GM19328 (cell line): Measurements from ENCODE around the gene FCER1G.

Experiments used
- ATAC-seq: cut with Tn5 transposase; IDR thresholded peaks from one replicate; pipeline ENCODE4 v1.9.1; 2021; ENCODE audit warnings: mild to moderate bottlenecking, moderate library complexity; ENCODE audit not compliant: unreplicated experiment

The FCER1G gene

DNA sequence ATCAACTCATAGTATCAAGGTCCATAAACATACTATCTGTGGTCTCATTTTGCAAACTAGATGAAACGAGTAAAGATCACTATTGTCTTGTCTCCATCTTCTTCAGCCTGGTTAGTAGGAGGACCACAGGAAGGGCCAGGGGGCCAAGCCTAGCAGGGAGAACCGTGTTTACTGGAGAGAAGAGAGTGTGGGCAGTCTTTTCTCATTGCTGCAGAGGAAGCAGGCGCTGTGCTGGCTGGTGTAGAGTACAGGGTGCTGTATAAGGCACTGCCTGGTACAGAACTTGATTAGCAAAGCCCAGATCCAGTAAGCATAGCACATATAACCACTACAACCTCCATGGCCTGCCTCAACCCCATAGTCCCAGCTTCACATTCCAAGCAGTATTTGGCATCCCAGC lies 27.8 kb upstream of the FCER1G start:
- no peak for ATAC-seq

DNA sequence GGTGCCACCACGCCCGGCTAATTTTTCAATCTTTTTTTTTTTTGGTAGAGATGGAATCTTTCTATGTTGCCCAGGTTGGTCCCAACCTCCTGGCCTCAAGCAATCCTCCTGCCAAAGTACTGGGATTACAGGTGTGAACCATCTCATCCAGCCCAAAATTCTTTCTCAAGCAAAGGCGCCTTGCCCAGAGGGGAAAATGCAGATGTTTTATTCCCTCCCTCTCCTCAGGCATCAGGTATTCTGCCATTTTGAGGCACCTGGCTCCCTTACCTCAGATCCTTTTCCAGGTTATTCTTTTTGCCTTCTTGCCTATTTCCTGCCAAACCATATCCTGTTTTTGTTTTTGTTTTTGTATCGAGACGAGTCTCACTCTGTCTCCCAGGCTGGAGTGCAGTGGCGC lies 26.7 kb upstream of the FCER1G start:
- ATAC-seq: no peak

DNA sequence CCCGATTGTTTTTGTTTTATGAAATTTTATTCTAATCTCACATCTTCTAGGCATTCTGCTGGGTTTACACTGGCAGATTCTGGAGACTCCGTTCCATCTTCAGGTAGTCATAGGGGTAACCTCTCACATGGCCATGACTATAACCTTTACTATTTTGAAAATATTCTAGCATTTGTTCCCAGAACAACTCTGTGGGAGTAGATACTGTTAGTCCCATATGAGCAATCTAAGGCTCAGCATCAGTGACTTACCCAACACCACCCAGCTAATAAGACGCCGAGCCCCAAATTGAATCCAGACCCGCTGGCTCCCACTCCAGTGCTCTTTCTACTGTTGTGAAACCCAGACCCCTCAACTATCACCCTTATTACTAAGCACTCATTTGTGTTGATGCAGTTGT lies 26.1 kb upstream of the FCER1G start:
- ATAC-seq: no peak

DNA sequence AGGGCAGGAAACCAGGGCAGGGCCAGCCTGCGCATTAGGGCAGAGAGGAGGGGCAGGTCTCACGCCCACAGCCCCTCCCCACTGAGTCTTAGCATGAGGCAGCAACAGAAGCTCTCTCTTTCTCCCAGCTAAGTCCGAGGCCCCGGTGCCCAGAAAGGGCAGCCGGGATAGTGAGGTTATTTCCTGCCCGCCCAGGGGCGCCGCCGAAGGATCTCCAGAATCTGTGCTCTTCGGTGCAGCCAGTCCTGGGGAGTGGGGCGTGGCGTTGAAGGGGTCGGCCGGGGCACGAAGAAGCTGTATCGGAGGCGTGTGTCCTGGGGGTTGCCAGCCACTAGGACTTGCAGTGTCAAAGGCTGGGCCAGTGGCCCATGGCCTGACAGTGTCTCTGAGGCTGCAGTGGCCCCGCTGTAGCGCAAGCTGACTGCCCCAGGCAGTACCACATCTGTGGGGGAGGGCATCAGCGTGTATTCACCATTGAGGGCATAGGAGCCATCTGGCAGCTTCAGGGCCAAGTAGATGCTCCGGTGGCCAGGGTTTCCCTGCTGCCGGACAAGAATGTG lies 24.1 kb upstream of the FCER1G start:
- ATAC-seq: no peak

DNA sequence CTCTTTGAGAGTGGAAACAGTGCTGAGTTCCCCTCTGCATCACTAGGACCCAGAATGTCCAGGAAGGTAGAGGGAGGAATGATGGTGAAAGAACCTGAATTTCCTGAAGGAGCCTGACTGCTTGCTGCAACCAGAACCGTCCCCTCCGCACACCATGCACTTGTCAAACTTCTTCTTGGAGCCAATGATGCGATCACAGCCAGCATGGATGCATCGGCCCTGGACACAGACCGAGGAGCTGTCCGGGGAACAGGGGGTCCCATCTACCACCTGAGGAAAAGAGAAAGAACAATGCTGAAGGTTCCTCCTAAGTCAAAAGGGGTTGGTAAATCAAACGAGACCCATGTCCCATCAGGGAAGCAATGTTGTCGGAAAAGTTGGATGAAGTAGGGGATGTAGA lies 23.1 kb upstream of the FCER1G start:
- ATAC-seq: no peak

DNA sequence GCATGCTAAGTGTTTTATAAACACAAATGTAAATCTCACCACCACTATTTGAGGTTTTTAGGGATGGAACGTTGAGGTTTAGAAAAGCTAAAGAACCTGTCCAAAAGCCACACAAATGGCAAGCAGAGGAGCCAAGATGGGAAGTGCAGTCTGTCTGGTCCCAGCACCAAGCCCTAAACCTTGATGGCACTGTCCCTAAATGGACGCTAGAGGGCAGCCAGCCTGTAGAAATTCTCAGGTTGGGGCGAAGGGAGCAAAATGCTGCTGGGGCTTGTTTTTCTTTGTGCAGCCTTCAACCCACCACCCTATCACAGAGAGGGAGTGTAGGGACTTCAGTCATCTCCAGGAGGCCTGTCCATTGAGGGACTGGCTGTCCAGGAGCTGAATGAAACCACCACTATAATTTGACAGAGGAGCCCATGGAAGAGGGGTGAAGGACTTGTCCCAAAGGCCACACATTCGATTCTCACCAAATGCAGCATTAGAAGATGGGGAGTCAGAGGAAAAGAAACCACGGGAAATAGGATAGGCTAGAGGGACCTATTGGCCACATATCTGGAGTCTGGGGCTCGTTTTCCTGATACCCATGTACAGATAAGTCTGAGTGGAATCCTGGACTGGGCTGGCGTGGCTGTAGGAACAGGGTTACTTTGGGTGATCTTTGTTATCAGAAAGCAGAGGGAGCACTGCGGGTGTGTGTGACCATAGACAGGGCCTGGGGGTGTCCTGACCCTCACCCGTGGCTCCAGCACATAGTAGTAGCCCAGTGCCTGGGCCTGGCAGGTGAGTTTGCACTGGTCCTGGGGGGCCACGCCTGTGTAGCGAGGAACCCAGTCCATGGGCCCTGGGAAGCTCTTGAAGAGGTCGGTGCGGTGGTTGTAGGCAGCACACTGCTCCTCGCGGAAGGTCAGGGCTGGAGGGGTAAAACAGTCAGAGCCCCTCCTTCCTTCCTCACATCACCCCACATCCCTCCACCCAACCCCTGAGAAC lies 22.3 kb upstream of the FCER1G start:
- ATAC-seq: no peak

DNA sequence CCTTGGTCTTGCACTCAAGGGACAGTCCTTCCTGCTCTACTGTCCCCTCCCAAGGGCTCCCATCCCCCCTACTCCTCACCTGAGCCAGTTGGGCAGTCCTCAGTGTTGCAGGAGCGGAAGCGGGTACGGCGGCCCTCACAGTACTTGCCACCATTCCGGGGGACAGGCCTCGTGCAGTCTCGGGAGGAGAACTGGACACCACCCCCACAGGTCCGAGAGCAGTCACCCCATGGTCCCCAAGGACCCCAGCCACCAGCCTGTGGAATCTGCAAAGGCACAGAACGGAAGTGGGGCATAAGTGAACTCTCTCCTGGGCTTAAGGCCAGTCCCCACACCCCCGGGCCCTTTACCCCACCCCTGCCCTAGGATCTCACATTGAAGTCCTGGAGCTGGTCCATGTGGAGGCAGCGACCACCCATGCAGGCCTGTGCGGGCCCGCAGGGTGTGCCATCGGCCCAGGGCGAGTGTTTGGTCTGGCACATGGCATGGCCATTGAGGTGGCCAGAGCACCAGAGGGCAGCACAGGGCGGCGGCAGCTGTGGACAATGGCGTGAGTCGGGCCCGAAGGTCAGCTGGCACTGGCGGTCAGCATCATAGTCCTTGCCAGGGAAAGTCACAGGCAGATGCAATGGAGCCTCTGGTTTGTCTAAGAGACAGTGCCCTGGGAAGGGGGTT lies 21.4 kb upstream of the FCER1G start:
- ATAC-seq: no peak

DNA sequence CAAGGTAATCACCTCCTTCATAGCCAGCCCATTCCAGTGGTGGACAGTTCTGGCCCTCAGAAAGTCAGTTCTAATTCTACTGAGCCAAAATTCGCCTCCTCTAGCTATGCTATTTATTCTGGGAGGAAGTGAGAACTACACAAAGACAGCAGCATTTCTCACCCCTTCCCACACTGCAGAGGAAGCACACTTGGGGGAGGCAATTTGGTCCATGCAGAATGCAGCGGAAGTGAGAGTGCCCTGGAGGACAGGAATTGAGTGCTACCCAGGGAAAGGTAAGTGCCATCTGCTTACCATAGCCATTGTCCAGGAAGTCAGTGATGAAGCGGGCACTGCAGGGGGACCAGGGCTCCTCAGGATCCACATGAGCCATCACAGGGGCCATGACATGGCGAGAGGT lies 19.9 kb upstream of the FCER1G start:
- ATAC-seq: peak; percentile 54

DNA sequence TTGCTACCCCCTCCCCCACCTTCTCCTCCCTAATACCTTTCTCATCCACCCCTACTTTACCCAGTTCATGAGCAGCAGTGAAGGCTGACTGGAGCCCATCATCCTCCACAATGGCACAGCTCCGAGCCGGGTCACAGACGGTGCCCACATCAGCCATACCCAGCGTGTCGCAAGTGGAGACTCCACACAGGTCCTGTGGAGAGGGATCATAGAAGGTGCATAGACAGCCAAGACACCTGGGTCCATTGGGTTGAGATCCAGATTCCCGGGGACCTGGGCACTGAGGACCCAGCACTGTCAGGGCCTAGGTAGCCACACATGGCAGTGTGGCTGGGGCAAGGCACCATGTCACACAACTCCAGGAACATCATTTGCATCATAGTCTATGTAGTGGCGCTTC lies 19.0 kb upstream of the FCER1G start:
- no peak for ATAC-seq

DNA sequence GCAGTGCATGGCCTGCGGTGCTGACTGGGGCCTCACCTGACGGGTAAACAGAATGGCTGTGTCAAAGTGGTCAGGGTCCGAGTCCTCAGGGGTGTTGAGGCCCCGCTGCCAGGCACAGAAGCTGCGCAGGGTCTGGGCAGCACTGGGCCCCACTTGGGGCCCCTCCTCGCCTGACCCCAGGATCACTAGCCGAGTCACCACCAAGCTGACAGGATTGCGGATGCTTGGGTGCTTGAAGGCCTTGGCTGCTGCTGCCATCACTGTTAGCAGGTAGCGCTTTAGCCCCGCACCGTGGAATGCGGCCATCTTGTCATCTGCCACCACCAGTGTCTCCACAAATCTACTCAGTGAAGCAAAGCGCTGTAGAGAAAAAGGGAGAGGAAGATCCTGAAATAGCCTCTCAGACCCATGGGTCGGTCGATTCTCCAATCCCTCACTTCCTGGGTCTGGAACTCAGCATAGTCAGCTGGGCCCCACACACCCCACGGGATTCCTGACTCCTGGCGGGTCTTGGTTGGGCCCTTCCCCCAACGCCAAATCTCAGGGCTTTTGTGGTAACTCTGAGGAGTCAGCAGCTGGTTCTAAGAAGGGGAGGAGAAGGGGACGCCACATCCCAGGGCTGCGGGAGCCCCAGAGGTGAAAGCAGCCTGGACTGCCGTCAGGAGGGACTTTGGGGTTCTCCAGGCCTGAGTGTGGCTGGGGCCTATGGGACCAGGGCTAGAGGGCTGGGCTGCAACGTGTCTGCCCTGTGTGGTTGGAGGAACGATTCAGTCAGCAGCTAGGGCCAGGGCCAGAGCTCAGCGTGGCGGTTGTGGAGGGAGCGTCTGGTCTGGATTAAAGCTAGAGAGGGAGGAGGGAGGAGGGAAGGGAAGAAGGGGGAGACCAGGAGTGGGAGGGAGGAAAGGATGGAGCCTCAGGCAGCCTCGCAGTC lies 18.3 kb upstream of the FCER1G start:
- no peak for ATAC-seq

DNA sequence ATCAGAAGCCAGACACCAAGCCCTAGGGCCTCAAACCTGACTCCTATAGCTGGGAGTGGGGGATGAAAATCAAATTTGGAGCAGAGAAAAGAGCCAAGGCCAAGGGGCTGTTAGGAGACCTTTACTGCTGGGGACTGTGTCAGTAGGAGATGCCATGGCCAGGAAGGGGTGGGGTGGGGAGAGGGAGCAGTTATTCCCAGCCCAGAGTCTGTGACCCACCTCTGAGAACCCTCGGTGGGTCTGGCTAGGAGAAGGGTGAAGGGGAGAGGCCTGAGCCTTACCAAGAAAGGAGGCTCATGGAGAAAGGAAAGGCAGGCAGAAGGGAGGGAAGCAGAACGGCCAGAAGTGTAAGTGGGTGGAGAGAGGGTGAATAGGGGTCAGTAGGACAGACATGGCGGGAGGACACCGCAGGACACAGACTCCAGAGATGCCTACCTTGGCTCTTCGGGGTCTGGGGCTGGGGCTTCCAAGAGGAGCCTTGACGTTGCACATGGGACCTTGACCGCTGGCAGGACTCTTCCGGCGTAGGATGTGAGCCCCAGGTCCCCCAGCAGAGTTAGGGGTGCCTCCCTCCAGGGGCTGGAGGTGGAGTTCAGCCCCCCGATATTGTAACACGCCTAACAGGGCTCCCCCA lies 17.4 kb upstream of the FCER1G start:
- no peak for ATAC-seq

DNA sequence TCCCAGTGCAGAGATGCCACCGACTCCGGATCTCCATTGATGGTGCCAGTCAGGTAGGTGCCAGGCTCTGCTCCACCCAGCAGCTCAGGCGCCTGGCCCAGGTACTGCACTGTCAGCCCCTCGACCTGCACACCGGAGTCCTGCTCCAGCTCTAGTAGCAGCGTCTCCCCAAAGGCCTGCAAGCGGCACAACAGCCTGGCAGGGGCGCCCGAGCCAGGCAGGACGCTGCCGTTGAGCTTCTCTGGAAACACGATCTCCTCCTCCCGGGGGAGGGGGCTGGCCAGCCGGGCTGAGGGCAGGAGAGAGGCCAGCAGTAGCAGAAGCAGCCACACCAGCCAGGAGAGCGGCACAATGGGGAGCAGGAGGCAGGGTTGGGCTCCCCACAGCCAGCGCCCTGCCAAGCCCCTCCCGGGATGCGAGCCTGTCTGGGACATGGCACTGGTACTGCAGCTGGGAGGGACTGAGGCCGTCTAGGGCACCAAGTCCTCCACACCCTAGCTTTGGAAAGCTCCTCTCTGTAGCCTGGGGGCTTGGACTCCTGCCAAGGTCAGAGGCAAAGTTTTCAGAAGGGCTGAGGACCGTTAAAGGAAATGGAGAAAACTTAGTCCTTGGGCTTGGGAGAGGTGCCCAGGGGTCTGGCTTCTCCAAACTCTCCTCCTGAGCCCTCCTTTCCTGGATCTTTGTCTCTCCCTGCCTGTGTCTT lies 16.8 kb upstream of the FCER1G start:
- no peak for ATAC-seq

DNA sequence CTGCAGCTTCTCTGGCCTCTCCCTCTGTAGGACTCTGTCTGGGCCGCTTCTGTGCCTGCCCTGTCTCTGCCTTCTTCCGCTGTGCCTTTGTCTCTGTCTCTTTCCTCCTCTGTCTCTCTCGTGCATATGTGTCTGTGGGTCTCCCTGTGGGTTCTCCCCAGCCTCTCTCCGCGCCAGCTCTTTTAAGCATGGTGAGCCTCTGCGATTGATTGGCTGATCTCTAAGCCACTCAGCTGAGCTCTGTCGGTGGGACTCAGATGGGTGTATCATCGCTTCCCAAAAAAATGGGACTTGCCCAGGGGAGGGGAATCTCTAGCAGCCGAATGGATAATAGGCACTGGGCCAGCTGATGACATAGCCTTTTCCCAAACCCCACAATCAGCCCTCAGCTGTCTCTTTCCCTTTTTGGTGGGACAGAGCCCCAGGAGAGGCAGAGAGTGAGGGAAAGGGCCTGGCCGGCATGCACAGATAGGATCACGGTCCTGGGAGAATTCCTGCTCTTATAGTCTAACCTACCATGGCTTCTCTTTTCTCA lies 16.1 kb upstream of the FCER1G start, which contains the start of gene ADAMTS4:
TSS of gene ADAMTS4 (minus strand) at position 158 of the 535 bp plus-strand sequence. CDS start 427 bp downstream, outside the sequence.
- ATAC-seq: no peak

DNA sequence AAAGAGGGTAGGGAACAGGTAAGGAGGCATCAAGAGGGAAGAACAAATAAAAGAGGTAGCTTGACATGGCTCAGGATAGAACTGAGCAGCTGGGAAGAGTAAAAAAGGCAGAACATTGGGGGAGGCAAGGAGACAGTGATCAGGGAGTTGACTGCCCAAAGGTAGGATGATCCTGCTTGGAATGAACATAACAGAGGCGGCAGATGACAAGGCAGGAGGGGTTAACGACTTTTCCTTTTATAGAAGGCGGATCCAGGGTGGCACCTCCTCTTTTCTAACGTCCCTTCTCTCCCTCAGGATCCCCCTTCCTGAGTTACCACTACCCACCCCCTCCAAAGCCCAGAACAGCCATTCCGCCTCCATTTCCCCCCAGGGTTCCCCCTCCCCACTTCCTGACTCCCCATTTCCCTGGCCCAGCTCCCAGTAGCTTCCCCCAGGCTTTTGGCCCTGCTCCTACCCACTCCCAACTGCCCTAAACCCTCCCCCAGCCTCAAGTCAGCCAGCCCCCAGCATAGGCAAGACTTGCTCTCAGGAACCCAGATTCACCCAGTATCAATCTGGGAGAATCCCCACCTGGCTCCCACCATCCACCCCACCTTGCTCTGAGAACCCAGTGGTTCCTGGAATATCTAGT lies 15.5 kb upstream of the FCER1G start:
- no peak for ATAC-seq

DNA sequence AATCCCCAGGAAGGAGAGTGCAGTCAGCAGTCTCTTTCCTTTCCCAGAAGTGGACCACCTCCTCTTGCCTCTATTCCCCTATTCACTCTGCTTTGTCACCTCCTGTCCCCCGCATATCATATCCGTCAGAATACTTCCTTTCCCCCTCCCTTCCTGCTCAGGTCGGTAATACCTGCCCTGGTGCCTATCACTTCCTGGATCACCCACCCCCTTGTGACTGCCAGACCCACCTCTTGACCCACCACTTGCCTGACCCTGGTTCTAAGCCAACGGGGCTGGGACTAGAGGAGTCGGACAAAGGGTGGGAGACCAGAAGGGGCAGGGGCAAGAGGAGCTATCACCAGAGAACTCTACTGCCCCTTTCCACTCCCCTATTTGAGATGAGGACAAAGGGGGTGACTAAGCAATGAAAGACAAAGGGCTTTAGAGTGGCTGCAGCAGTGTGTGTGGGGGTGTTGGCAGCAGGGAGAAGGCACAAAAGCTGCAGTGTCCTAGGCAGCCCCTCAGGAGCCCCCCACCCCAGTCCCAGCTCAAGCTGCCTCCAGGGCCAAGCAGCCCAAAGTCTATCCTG lies 14.6 kb upstream of the FCER1G start:
- no peak for ATAC-seq

DNA sequence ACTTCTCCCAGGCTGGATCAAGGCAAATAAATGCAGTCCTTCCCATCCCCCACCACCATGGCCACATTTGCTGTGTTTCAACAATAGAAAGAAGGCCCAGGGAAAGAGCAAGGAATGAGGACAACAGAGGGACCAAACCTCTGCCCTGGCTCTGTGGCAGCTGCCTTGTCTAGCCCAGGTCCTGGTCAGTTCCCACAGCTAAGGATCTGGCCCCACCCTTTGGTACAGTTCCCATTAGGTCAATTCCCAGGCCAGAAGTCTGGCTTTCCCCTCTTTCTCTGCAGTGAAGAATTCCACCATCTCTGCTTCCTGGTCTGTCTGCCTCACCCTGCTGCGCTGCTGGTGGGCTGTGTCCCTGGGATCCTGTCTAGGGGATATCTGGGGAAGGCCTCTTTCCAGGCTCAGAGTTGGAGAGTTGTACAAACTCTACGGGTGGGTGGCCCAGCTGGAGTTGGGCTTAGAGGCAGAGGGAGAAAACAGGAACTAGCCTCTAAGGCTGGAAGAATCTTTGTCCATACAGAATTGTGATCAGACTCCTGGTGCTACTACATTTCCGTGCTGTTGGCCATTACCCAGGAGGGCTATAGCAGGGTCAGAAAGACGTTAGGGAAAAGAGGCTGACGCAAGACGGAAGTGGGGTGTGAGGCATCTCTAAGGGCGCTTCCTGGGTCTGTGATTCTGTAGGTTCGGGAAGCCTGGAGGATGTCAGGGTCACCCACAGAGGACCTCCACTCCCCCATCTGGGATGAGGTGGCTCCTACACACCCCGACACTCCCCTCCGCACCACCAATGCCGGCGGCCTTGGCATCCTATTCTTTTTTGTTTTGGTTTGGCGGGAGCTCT lies 13.9 kb upstream of the FCER1G start:
- no peak for ATAC-seq

DNA sequence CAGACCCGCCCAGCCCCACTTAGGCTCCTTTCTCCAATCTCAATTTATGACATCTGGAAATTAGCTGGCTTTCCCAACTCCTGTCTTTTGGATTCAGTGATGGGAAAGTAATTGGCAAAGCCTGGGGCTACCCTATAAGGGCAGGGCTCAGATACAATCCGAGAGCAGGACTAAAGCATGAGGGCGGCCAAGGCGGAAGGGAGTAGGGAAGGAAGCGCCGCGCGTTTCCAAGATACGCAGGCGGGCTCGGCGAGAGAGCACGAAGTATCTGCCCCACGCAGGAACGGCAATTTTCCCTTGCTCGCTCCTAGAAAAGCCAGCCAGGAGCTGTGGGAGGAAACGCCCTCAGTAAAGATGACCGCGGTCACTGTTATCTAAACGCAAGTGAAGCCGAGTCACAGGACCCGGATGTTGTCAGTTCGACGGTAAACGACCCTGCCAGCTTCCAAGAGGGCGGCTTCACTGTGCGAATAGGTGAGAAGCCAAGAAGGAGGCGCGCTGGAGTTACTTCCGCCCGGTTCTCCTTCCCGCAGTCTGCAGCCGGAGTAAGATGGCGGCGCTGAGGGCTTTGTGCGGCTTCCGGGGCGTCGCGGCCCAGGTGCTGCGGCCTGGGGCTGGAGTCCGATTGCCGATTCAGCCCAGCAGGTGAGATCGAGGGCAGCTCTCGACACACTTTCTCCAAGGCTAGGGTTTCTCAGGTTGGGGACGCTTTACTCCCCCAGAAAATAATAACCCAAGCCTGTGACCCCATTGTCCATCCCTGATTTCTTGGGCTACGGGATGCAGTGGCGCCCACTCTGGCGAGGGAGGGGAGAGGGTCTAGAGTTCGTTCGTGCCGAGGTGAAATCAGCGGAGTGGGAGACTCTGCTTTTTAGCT lies 13.0 kb upstream of the FCER1G start, which contains the start of gene NDUFS2:
TSS of gene NDUFS2 (plus strand) at position 532 of the 877 bp plus-strand sequence. CDS start at position 551, 19 bp downstream.
- peak; percentile 94 for ATAC-seq
